Mucosa of descending colon (tissue), 3 donors: ENCODE data around the gene LAMA5. TPM values are rescaled to one million over a fixed set of nuclear protein-coding genes. Genes with fewer than 3 reads are reported as not detected.

Experiments used
- ATAC-seq: fragments of 200-7000 bp; cut with Tn5 transposase; one replicate; pipeline ENCODE4 v1.9.1; 2020; ENCODE audit warnings: mild to moderate bottlenecking, moderate library complexity
- DNase-seq, 3 donors: peaks; one replicate each; pipeline ENCODE4 v3.0.0-alpha.2; 2020
- H3K36me3 ChIP-seq: fragments of 200-600 bp; one replicate; pipeline ENCODE4 v1.8.0; 2021; ENCODE audit warnings: low read depth, mild to moderate bottlenecking
- H3K4me1 ChIP-seq: fragments of 200-600 bp; one replicate; pipeline ENCODE4 v1.8.0; 2021; ENCODE audit warnings: low read depth, mild to moderate bottlenecking
- H3K4me3 ChIP-seq: fragments of 200-600 bp; one replicate; pipeline ENCODE4 v1.8.0; 2021; ENCODE audit warnings: mild to moderate bottlenecking
- H3K9me3 ChIP-seq: fragments of 200-600 bp; one replicate; pipeline ENCODE4 v1.8.0; 2021; ENCODE audit warnings: mild to moderate bottlenecking
- CTCF ChIP-seq: fragments of 200-600 bp; IDR thresholded peaks from one replicate; pipeline ENCODE4 v1.8.0; 2022; ENCODE audit warnings: antibody characterized with exemption, mild to moderate bottlenecking
- intact Hi-C, 2 donors: fragments of 100-400 bp; cut with DNase I in 1 of 2; cut with micrococcal nuclease in 1 of 2; formaldehyde crosslinking; loops; one replicate each; pipeline versions ENCODE4 v1.11.0 to v1.11.1; 2022; cut with DNase I, micrococcal nuclease
- total RNA-seq, 3 donors: library from RNA; stranded (reverse); fragmentation: NEBNext Ultra II Directional in 2 of 3; extraction: Animal tissue kit (Norgen Biotek cat#: 25700) in 2 of 3; gene quantifications; one replicate each; pipeline versions ENCODE4 v1.2.1 to v1.2.4, GENCODE V29; 2021 to 2023
- donor health status: DM: no; HTN: no; CAD: no; lungs with moderate emphysema.
- donor health status: DM: no; HTN: no; CAD: no.
- donor health status: DM: no; HTN: yes; CAD: no.

The LAMA5 gene
- total RNA-seq, 3 donors from 2014 or later = 21.8 to 335 (median 40.7) TPM

- H3K4me3 ChIP-seq = no peak overlapping the region
- intact Hi-C loops = no loop called here
- DNase-seq (no peak), ATAC-seq (no peak)
- no peaks in the 10 kb centered on the region for H3K36me3 ChIP-seq
- no peak for TF ChIP-seq CTCF
- H3K9me3 ChIP-seq = no peaks in the 10 kb centered on the region
- H3K4me1 ChIP-seq = no peaks in the 10 kb centered on the region
Observed at GRCh38 chr20:62319346-62319909, 47.7 kb downstream of the LAMA5 start.

DNA sequence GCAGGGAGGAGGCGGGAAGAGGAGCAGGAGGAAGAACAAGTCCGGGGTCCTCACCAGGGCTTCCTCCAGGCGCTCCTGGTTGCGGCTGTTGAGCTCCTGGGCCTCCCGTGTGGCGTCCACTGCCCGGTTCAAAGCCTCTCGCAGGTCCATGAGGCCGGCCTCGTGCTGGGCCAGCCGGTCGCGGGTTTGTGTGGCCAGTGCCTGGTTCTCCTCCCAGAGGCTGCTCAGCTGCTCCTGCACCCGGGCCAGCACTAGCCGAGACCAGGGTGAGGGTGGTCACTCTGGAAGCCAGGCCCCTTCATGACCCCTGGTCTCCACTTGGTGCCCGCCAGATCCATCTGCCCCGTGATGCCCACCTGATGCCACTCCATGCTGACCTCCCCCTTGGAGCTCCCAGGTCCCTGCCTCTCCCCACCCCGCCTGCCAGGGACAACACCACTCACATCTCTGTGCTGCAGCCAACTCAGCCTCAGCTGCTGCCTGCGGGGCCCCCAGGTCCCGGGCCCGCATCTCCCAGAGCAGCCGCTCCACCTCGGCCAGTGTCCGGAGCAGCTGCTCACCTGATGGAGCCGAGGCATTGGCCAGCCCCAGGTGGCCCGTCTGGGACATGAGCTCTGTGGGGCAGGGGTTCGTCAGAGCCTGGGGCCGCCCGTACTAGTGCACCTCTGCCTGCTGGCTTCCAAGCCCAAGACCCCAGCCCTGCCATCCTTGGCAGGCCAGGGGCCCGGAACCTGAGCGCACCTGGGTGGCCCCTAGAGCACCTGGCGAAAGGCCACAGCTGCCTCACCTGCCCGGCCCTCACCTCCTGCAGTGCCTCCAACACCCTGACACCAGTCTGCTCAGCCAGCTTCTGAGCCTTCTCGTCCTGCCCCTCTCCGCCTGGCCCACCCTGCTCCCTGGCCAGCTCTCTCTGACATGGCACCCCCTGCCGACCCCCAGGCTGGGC is 48.4 kb downstream of the LAMA5 start:
- DNase-seq (no peak), ATAC-seq (no peak)
- no peak for TF ChIP-seq CTCF
- no peaks in the 10 kb centered on the region for H3K9me3 ChIP-seq
- H3K4me3 ChIP-seq = no peak overlapping the region
- intact Hi-C loops = no loop called here
- H3K36me3 ChIP-seq = no peaks in the 10 kb centered on the region
- H3K4me1 ChIP-seq = no peaks in the 10 kb centered on the region

GRCh38 chr20:62317167-62317655 is 49.9 kb downstream of the LAMA5 start:
- H3K4me1 ChIP-seq = no peaks in the 10 kb centered on the region
- no peak for ATAC-seq
- H3K9me3 ChIP-seq = no peaks in the 10 kb centered on the region
- TF ChIP-seq CTCF = no peak
- no peaks in the 10 kb centered on the region for H3K36me3 ChIP-seq
- DNase-seq = no peak
- H3K4me3 ChIP-seq = no peak overlapping the region
- intact Hi-C loops = no loop called here

DNA sequence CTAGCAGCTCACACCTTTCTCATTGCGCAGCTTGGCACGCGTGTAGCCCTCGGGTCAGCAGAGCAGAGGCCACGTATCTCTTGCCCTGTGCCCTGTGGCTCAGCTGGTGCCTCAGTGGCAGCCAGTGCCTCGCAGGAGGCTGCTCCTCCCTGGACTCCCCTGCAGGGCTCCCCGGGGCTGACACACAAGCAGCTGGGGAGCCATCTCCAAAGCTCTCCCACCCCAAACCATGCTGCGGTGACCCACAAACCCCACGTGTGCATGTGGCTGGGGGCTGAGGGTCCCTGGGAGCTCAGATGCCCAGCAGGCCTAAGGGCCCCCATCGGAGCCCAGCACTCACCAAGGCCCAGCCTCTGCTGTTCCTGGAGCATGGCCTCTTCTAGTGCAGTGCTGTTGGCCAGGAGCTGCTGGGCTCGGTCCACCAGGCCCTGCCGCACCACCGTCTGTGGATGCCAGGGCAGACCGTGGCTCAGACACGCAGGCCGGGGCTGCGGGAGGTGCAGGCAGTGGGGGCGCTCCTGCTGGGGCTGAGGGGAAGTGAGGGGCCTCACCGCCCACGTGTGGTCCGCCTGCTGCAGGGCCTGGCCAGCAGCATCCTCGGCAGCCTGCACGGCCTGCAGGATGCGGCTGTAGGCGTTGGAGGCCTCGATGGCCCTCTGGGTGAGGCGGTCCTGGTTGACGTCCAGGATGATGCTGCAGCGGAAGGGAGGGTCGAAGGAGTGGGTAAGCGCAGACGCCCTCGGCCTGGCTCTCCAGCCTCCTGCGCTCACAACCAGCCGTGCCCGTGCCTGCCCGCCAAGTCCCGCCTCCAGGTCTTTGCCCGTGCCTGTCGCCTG is 50.6 kb downstream of the LAMA5 start:
- no peak for ATAC-seq
- DNase-seq = no peak
- intact Hi-C loops = no loop called here
- Histone ChIP-seq H3K4me3 (no peak overlapping the region), H3K36me3 (no peaks in the 10 kb centered on the region), H3K4me1 (no peaks in the 10 kb centered on the region), H3K9me3 (no peaks in the 10 kb centered on the region)
- TF ChIP-seq CTCF = no peak

- Histone ChIP-seq H3K4me1 (no peaks in the 10 kb centered on the region), H3K9me3 (no peaks in the 10 kb centered on the region), H3K36me3 (no peaks in the 10 kb centered on the region), H3K4me3 (no peak overlapping the region)
- intact Hi-C loops = no loop called here
- ATAC-seq (no peak), DNase-seq (no peak)
- TF ChIP-seq CTCF = no peak
Observed at GRCh38 chr20:62315773-62316172, 51.3 kb downstream of the LAMA5 start.
